ENCODE data around the gene GPRC5C.

The GPRC5C gene

GRCh38 chr17:74430706-74431567, 951 bp upstream of the GPRC5C start (continued):
- TF ChIP-seq WT1 (tag by site-specific recombination; IDR thresholded peaks at IDR 0.05) (peak; percentile 97), ZFP69B (tag by site-specific recombination; IDR thresholded peaks at IDR 0.05) (peak; percentile 64), ZNF580 (tag by site-specific recombination; IDR thresholded peaks at IDR 0.05) (peak; percentile 71; the same call in 1 of the 2 replicates), YY1 (tag by site-specific recombination; IDR thresholded peaks at IDR 0.05) (no peak), ZNF341 (tag by site-specific recombination; IDR thresholded peaks at IDR 0.05; ENCODE audit: low read depth) (peak; percentile 58), ZNF133 (tag by site-specific recombination; IDR thresholded peaks at IDR 0.05) (no peak), ZNF416 (tag by site-specific recombination; IDR thresholded peaks at IDR 0.05) (no peak), HOXD13 (CRISPR knock-in tag; IDR thresholded peaks at IDR 0.05; ENCODE audit: borderline replicate concordance) (no peak), BCL6B (tag by site-specific recombination; IDR thresholded peaks at IDR 0.05) (no peak), ZNF221 (tag by site-specific recombination; IDR thresholded peaks at IDR 0.05; ENCODE audit: borderline replicate concordance) (no peak), ZSCAN5A (tag by site-specific recombination; IDR thresholded peaks at IDR 0.05) (peak; percentile 94), ZNF157 (tag by site-specific recombination; IDR thresholded peaks at IDR 0.05) (no peak), ZNF174 (tag by site-specific recombination; IDR thresholded peaks at IDR 0.05) (no peak), ZSCAN23 (tag by site-specific recombination; IDR thresholded peaks at IDR 0.05) (0 out of 2 replicates have a peak, but pooled peaks have one; percentile 87), ZNF121 (tag by site-specific recombination; IDR thresholded peaks at IDR 0.05) (peak; percentile 50), ZNF664 (tag by site-specific recombination; IDR thresholded peaks at IDR 0.05) (no peak), ZNF843 (tag by site-specific recombination; IDR thresholded peaks at IDR 0.05) (peak; percentile 74), ZNF596 (tag by site-specific recombination; IDR thresholded peaks at IDR 0.05) (0 out of 2 replicates have a peak, but pooled peaks have one; percentile 27), ZSCAN18 (tag by site-specific recombination; IDR thresholded peaks at IDR 0.05) (no peak), HIC1 (tag by site-specific recombination; IDR thresholded peaks at IDR 0.05) (peak; percentile 74), ZNF704 (tag by site-specific recombination; IDR thresholded peaks at IDR 0.05) (no peak), ZNF48 (tag by site-specific recombination; IDR thresholded peaks at IDR 0.05) (no peak), ZBTB7A (tag by site-specific recombination; IDR thresholded peaks at IDR 0.05; ENCODE audit: low read depth) (peak; percentile 34; the same call in 1 of the 2 replicates), ZFHX2 (tag by site-specific recombination; conservative IDR thresholded peaks at IDR 0.05) (peak; percentile 63), ZNF335 (tag by site-specific recombination; conservative IDR thresholded peaks at IDR 0.05) (peak; percentile 93), ZNF76 (tag by site-specific recombination; IDR thresholded peaks at IDR 0.05; ENCODE audit: borderline replicate concordance, low read depth) (peak; percentile 66), ZNF530 (tag by site-specific recombination; IDR thresholded peaks at IDR 0.05; ENCODE audit: low read depth) (no peak), RBAK (tag by site-specific recombination; IDR thresholded peaks at IDR 0.05) (peak; percentile 80; the same call in 1 of the 2 replicates), ZBTB44 (tag by site-specific recombination; IDR thresholded peaks at IDR 0.05) (no peak), ZNF184 (tag by site-specific recombination; IDR thresholded peaks at IDR 0.05) (no peak), ZNF155 (tag by site-specific recombination; IDR thresholded peaks at IDR 0.05) (no peak)
